Skeletal muscle tissue (tissue), 4 donors: ENCODE data around the gene FTH1. TPM values are rescaled to one million over a fixed set of nuclear protein-coding genes. Genes with fewer than 3 reads are reported as not detected.
"Not testable (repeated sequence)": the region's sequence is repeated elsewhere in the genome, so short reads cannot be mapped to it uniquely, and the experiment has no call there.

ENCODE experiments used
- H3K27ac ChIP-seq: one replicate; pipeline ENCODE4 v1.7.0; 2013; ENCODE audit warnings: mild to moderate bottlenecking, low read depth, low read length, inconsistent platforms
- H3K27me3 ChIP-seq, 3 donors: one replicate each; pipeline ENCODE4 v1.7.0; 2013; ENCODE audit warnings: low read length in 3 of 3; ENCODE audit not compliant: control insufficient read depth in 3 of 3, insufficient read depth in 3 of 3
- H3K36me3 ChIP-seq, 3 donors: one replicate each; pipeline ENCODE4 v1.7.0; 2013; ENCODE audit warnings: low read length in 3 of 3; ENCODE audit not compliant: control insufficient read depth in 3 of 3, insufficient read depth in 3 of 3
- H3K4me1 ChIP-seq, 3 donors: one replicate each; pipeline ENCODE4 v1.7.0; 2013; ENCODE audit warnings: low read length in 3 of 3, mild to moderate bottlenecking in 3 of 3; ENCODE audit not compliant: control insufficient read depth in 3 of 3, insufficient read depth in 3 of 3
- H3K4me3 ChIP-seq, 3 donors: one replicate each; pipeline ENCODE4 v1.7.0; 2013; ENCODE audit warnings: low read length in 3 of 3
- H3K9ac ChIP-seq, 3 donors: one replicate each; pipeline ENCODE4 v1.7.0; 2013; ENCODE audit warnings: low read length in 3 of 3, mild to moderate bottlenecking in 3 of 3, moderate library complexity in 2 of 3, low read depth in 1 of 3
- H3K9me3 ChIP-seq, 3 donors: one replicate each; pipeline ENCODE4 v1.7.0; 2013; ENCODE audit warnings: low read length in 3 of 3; ENCODE audit not compliant: control insufficient read depth in 3 of 3
- total RNA-seq: library from RNA; depleted of rRNA; stranded (reverse); fragments of >200 nt; gene quantifications from one replicate; pipeline ENCODE4 v1.2.3, GENCODE V29; 2014
- donor health status: Osteomylitis.

Gene FTH1
- total RNA-seq, 1 donor from 2014 or later: 276 TPM

GRCh38 chr11:61956191-61957020 is 11.0 kb downstream of the FTH1 start:
- no peak overlapping the region for H3K9ac ChIP-seq
- H3K4me1 ChIP-seq: peaks cover 3 to 14% (median 10%) of the 10 kb centered on the region in 3 donors
- H3K36me3 ChIP-seq: peaks cover 0 to 6% (median 2%) of the 10 kb centered on the region in 3 donors
- peaks cover 0 to 7% (median 6%) of the 10 kb centered on the region in 3 donors for H3K27me3 ChIP-seq
- peak overlapping the region in 2 of 3 donors; percentile 29 to 54 for H3K4me3 ChIP-seq
- no peak overlapping the region for H3K27ac ChIP-seq
- H3K9me3 ChIP-seq: no peaks in the 10 kb centered on the region

GRCh38 chr11:61955422-61956135 is 11.9 kb downstream of the FTH1 start:
- Histone ChIP-seq H3K36me3 (peaks cover 0 to 6% (median 2%) of the 10 kb centered on the region in 3 donors), H3K27me3 (peaks cover 0 to 7% (median 6%) of the 10 kb centered on the region in 3 donors), H3K9me3 (no peaks in the 10 kb centered on the region), H3K9ac (peak overlapping the region; percentile 51 to 62 (median 54)), H3K27ac (peak overlapping the region; percentile 70), H3K4me1 (peaks cover 0 to 12% (median 4%) of the 10 kb centered on the region in 3 donors), H3K4me3 (peak overlapping the region in 2 of 3 donors; percentile 54)

- peak overlapping the region in 2 of 3 donors; percentile 37 to 54 for H3K4me3 ChIP-seq
- H3K36me3 ChIP-seq: peaks cover 0 to 6% (median 2%) of the 10 kb centered on the region in 3 donors
- peak overlapping the region; percentile 70 for H3K27ac ChIP-seq
- no peaks in the 10 kb centered on the region for H3K9me3 ChIP-seq
- peak overlapping the region; percentile 51 to 62 (median 54) for H3K9ac ChIP-seq
- H3K27me3 ChIP-seq: peaks cover 0 to 7% (median 6%) of the 10 kb centered on the region in 3 donors
- H3K4me1 ChIP-seq: peaks cover 0 to 12% (median 5%) of the 10 kb centered on the region in 3 donors
These were observed 12.5 kb downstream of the FTH1 start for GRCh38 chr11:61954851-61955421.

- Histone ChIP-seq H3K9ac (peak overlapping the region in 1 of 3 donors; percentile 54), H3K36me3 (peaks cover 0 to 6% (median under 1%) of the 10 kb centered on the region in 3 donors), H3K4me1 (peaks cover 0 to 16% (median 7%) of the 10 kb centered on the region in 3 donors), H3K27me3 (peaks cover 0 to 7% (median 6%) of the 10 kb centered on the region in 3 donors), H3K27ac (peak overlapping the region; percentile 70), H3K9me3 (no peaks in the 10 kb centered on the region), H3K4me3 (no peak overlapping the region)
These were observed 13.2 kb downstream of the FTH1 start for GRCh38 chr11:61954106-61954850.

- not testable (repeated sequence) for H3K36me3 ChIP-seq, H3K4me3 ChIP-seq, H3K9ac ChIP-seq, H3K9me3 ChIP-seq, H3K27me3 ChIP-seq, H3K27ac ChIP-seq
- H3K4me1 ChIP-seq: peaks cover 0 to 16% (median 7%) of the 10 kb centered on the region in 3 donors
These were observed 13.8 kb downstream of the FTH1 start for GRCh38 chr11:61953632-61954031.

GRCh38 chr11:61952882-61953281 is 14.6 kb downstream of the FTH1 start:
- peaks cover 0 to 4% (median 0%) of the 10 kb centered on the region in 3 donors for H3K36me3 ChIP-seq
- H3K27me3 ChIP-seq: peaks cover 0 to 7% (median 6%) of the 10 kb centered on the region in 3 donors
- H3K27ac ChIP-seq: no peak overlapping the region
- H3K9me3 ChIP-seq: no peaks in the 10 kb centered on the region
- peaks cover 0 to 16% (median 7%) of the 10 kb centered on the region in 3 donors for H3K4me1 ChIP-seq
- H3K4me3 ChIP-seq: no peak overlapping the region
- H3K9ac ChIP-seq: no peak overlapping the region

- no peak overlapping the region for H3K27ac ChIP-seq
- no peak overlapping the region for H3K4me3 ChIP-seq
- peaks cover 0 to 7% (median 6%) of the 10 kb centered on the region in 3 donors for H3K27me3 ChIP-seq
- peaks cover 6 to 22% (median 13%) of the 10 kb centered on the region in 3 donors for H3K4me1 ChIP-seq
- peaks cover 0 to under 1% (median 0%) of the 10 kb centered on the region in 3 donors for H3K36me3 ChIP-seq
- no peak overlapping the region for H3K9ac ChIP-seq
- H3K9me3 ChIP-seq: no peaks in the 10 kb centered on the region
These were observed 15.8 kb downstream of the FTH1 start for GRCh38 chr11:61951484-61952135.

- Histone ChIP-seq H3K9ac (peak within 1 kb of the TSS in 1 of 3 donors; percentile 30), H3K36me3 (no peaks in the 10 kb centered on the region), H3K9me3 (no peaks in the 10 kb centered on the region), H3K4me1 (peaks cover 6 to 17% (median 10%) of the 10 kb centered on the region in 3 donors), H3K27ac (no peak within 1 kb of the TSS), H3K27me3 (peaks cover 0 to 5% (median 3%) of the 10 kb centered on the region in 3 donors), H3K4me3 (no peak within 1 kb of the TSS)
These were observed 17.3 kb downstream of the FTH1 start, which contains the start of gene BEST1 for GRCh38 chr11:61950035-61950547. TSS of gene BEST1 (plus strand) at chr11:61950351. CDS start at chr11:61951807, 1,456 bp downstream.
